PC-9 (cell line): Measurements from ENCODE around the gene GSTO2.

Source experiments
- EZH2 ChIP-seq: fragments of 200-600 bp; sonication (generic); IDR thresholded peaks from 2 replicates; pipeline ENCODE4 v1.8.0; 2017; ENCODE audit warnings: antibody characterized with exemption, low read depth
- TF ChIP-seq, protein P1 (sequence below): fragments of 200-600 bp; sonication (generic); conservative IDR thresholded peaks from 2 replicates; pipeline ENCODE4 v1.6.1; 2017; ENCODE audit warnings: mixed run types, antibody characterized with exemption, mild to moderate bottlenecking, moderate library complexity

DNA sequence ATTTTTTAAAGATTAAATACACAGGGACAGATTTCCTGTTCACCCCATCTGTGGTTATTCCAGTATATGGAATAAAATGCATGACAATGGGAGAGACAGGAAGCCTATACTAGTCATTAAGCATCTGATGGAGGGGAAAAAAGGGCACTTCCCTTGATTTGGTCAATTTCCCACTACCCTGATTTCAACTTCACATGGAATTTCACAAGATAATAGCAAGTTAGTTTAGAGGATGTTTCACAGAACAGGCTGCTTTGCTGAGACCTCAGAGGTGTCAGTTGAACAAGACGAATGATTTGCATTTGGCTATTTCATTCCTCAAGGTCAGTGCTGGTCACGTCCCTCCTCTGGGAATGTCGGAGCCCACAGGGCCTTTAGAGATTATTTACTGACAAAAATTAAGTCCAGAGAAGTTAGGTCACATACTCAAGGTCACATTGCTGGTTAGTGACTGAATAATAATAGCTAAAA lies 74.0 kb downstream of the GSTO2 start:
- TF ChIP-seq, protein P1, sequence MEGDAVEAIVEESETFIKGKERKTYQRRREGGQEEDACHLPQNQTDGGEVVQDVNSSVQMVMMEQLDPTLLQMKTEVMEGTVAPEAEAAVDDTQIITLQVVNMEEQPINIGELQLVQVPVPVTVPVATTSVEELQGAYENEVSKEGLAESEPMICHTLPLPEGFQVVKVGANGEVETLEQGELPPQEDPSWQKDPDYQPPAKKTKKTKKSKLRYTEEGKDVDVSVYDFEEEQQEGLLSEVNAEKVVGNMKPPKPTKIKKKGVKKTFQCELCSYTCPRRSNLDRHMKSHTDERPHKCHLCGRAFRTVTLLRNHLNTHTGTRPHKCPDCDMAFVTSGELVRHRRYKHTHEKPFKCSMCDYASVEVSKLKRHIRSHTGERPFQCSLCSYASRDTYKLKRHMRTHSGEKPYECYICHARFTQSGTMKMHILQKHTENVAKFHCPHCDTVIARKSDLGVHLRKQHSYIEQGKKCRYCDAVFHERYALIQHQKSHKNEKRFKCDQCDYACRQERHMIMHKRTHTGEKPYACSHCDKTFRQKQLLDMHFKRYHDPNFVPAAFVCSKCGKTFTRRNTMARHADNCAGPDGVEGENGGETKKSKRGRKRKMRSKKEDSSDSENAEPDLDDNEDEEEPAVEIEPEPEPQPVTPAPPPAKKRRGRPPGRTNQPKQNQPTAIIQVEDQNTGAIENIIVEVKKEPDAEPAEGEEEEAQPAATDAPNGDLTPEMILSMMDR: no peak
- TF ChIP-seq EZH2: no peak
